Ishikawa (cell line): Measurements from ENCODE around the gene ALPI.

Experiments used
- CEBPB ChIP-seq: IDR thresholded peaks from 2 replicates; pipeline ENCODE4 v1.6.1; 2012
- CREB1 ChIP-seq: IDR thresholded peaks from 2 replicates; pipeline ENCODE4 v1.6.1; 2012; ENCODE audit warnings: low read depth
- EGR1 ChIP-seq: IDR thresholded peaks from 2 replicates; pipeline ENCODE4 v1.6.1; 2012
- EP300 ChIP-seq: IDR thresholded peaks from 2 replicates; pipeline ENCODE4 v1.6.1; 2012; ENCODE audit warnings: borderline replicate concordance
- MAX ChIP-seq: IDR thresholded peaks from 2 replicates; pipeline ENCODE4 v1.6.1; 2012
- NFIC ChIP-seq: IDR thresholded peaks from 2 replicates; pipeline ENCODE4 v1.6.1; 2012
- RAD21 ChIP-seq: IDR thresholded peaks from 2 replicates; pipeline ENCODE4 v1.6.1; 2012; ENCODE audit warnings: low read depth
- TAF1 ChIP-seq: IDR thresholded peaks from 2 replicates; pipeline ENCODE4 v1.6.1; 2012; ENCODE audit warnings: low read depth, mild to moderate bottlenecking
- USF1 ChIP-seq: IDR thresholded peaks from 2 replicates; pipeline ENCODE4 v1.6.1; 2012
- YY1 ChIP-seq: IDR thresholded peaks from 2 replicates; pipeline ENCODE4 v1.6.1; 2012; ENCODE audit warnings: low read depth
- ZBTB7A ChIP-seq: IDR thresholded peaks from 2 replicates; pipeline ENCODE4 v1.6.1; 2012; ENCODE audit warnings: low read depth
- TF ChIP-seq, protein P1 (sequence below): IDR thresholded peaks from 2 replicates; pipeline ENCODE4 v1.6.1; 2012; ENCODE audit warnings: low read depth, mild to moderate bottlenecking

- no peak for TF ChIP-seq EP300
- TF ChIP-seq YY1: no peak
- TF ChIP-seq MAX: no peak
- TF ChIP-seq RAD21: no peak
- TF ChIP-seq, protein P1, sequence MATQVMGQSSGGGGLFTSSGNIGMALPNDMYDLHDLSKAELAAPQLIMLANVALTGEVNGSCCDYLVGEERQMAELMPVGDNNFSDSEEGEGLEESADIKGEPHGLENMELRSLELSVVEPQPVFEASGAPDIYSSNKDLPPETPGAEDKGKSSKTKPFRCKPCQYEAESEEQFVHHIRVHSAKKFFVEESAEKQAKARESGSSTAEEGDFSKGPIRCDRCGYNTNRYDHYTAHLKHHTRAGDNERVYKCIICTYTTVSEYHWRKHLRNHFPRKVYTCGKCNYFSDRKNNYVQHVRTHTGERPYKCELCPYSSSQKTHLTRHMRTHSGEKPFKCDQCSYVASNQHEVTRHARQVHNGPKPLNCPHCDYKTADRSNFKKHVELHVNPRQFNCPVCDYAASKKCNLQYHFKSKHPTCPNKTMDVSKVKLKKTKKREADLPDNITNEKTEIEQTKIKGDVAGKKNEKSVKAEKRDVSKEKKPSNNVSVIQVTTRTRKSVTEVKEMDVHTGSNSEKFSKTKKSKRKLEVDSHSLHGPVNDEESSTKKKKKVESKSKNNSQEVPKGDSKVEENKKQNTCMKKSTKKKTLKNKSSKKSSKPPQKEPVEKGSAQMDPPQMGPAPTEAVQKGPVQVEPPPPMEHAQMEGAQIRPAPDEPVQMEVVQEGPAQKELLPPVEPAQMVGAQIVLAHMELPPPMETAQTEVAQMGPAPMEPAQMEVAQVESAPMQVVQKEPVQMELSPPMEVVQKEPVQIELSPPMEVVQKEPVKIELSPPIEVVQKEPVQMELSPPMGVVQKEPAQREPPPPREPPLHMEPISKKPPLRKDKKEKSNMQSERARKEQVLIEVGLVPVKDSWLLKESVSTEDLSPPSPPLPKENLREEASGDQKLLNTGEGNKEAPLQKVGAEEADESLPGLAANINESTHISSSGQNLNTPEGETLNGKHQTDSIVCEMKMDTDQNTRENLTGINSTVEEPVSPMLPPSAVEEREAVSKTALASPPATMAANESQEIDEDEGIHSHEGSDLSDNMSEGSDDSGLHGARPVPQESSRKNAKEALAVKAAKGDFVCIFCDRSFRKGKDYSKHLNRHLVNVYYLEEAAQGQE: no peak
- no peak for TF ChIP-seq TAF1
- no peak for TF ChIP-seq CREB1
- TF ChIP-seq ZBTB7A: no peak
- no peak for TF ChIP-seq NFIC
- TF ChIP-seq EGR1: no peak
- TF ChIP-seq USF1: no peak
- no peak for TF ChIP-seq CEBPB
Measured at GRCh38 chr2:232497348-232497747, 41.4 kb downstream of the ALPI start.
